Right forelimb (tissue), 1 donor: Measurements from ENCODE around the gene TBR1.

Source experiments
- DNase-seq: peaks from one replicate; pipeline ENCODE4 v3.0.0-alpha.2; 2018

TBR1 gene

GRCh38 chr2:161415034-161415986 is 787 bp upstream of the TBR1 start:
- DNase-seq = peak; percentile 51

GRCh38 chr2:161416708-161417437 is 776 bp downstream of the TBR1 start:
- peak; percentile 47 for DNase-seq

- peak; percentile 47 for DNase-seq
These were observed 1.6 kb downstream of the TBR1 start for GRCh38 chr2:161417438-161418274.

- no peak for DNase-seq
These were observed 2.2 kb downstream of the TBR1 start for GRCh38 chr2:161418275-161418714.

- DNase-seq = peak; percentile 59
These were observed 2.9 kb downstream of the TBR1 start for GRCh38 chr2:161418715-161419637.

GRCh38 chr2:161419638-161420190 is 3.6 kb downstream of the TBR1 start:
- no peak for DNase-seq

GRCh38 chr2:161420406-161421074 is 4.4 kb downstream of the TBR1 start:
- DNase-seq = no peak

GRCh38 chr2:161421686-161422085 is 5.6 kb downstream of the TBR1 start:
- DNase-seq = no peak

GRCh38 chr2:161422816-161423403 is 6.8 kb downstream of the TBR1 start:
- DNase-seq = peak; percentile 39

GRCh38 chr2:161423421-161424393 is 7.6 kb downstream of the TBR1 start:
- DNase-seq = peak; percentile 66

- peak; percentile 48 for DNase-seq
These were observed 8.3 kb downstream of the TBR1 start for GRCh38 chr2:161424394-161424769.

- DNase-seq = no peak
These were observed 9.0 kb downstream of the TBR1 start for GRCh38 chr2:161424891-161425727.

GRCh38 chr2:161425728-161426454 is 9.8 kb downstream of the TBR1 start:
- peak; percentile 46 for DNase-seq

- DNase-seq = peak; percentile 53
These were observed 10.4 kb downstream of the TBR1 start for GRCh38 chr2:161426455-161426921.

GRCh38 chr2:161426922-161427663 is 11.0 kb downstream of the TBR1 start:
- DNase-seq = peak; percentile 58
